Measurements from ENCODE around the gene SCARF2.
A peak's percentile ranks its signal among the peaks of the same experiment; 100 is the strongest.
"Not testable (repeated sequence)": the region's sequence is repeated elsewhere in the genome, so short reads cannot be mapped to it uniquely, and the experiment has no call there.

SCARF2 gene

DNA sequence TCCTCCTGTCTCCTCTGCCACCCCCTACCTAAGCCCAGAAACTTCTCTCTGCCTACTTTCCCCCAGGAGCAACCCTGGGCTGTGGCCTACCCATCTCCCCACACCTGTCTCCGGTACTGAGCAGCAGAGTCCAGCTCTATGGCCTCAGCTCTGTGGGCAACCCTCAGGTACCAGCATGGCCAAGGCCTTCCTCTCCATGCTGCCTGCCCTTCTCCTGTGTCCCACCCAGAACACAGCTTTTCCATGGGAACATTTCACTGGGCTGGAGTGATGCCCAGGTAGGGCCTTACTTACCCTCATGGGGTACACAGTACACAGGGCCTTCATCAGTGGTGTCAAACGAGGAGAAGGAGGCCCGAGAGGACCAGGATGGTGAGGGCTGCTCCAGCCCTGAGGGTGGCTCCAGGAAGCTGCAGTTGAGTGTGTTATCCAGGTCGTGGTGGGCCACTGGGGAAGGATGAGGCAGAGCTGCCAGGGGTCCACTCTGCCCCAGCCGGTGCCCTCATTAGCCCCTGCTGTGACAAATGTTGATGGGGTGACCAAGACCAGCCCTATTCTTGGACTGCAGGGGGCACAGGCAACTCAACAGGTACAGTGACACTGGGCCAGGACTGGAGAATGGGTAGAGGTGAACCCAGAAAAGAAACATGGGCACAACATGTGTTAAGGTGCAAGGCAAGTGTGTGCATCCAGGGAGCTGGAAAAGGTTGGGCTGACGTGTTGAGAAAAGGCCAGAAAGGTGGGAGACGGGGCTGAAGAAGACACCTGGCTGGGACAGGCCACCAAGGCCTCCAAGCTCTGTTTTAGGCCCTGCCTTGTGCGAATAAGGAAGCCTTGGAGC, 10.3 kb downstream of the SCARF2 start:
- no peak for DNase-seq

- no peak for DNase-seq
Measured at GRCh38 chr22:20426259-20426615, 11.4 kb downstream of the SCARF2 start.

DNA sequence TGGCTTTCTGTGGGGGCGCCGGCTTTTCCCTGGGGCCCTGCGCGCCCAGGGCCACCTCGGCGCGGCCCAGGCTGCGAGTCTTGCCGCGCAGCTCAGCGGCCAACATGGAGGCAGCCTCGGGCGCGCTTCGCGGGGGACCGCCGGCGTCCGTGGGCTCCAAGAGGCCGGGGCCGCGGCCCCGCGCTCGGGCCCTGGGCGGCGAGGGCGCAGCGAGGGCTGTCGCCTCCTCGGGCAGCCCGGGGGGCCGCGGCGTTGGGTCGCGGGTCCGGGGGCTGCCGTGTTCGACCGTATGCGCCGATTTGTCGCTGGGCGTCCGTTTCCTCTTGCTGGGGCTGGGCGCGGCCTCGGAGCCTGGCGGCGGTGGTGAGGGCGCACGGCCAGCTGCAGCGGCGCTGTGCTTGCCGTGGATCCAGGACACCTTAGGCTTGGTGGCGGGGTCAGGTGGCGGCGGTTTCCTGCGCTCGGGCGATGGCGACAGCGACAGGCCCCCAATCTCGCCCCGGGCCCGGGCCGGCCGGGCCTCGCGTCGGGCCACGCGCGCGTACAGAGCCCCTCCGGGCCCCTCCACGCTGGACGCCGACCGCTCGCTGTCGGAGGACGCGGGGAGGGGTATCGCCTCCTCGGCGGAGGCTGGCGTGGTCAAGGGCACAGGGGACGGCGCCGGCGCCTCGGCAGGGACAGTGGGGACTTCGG, 11.9 kb downstream of the SCARF2 start:
- no peak for DNase-seq

GRCh38 chr22:20424932-20425565, 12.6 kb downstream of the SCARF2 start:
- no peak for DNase-seq

DNA sequence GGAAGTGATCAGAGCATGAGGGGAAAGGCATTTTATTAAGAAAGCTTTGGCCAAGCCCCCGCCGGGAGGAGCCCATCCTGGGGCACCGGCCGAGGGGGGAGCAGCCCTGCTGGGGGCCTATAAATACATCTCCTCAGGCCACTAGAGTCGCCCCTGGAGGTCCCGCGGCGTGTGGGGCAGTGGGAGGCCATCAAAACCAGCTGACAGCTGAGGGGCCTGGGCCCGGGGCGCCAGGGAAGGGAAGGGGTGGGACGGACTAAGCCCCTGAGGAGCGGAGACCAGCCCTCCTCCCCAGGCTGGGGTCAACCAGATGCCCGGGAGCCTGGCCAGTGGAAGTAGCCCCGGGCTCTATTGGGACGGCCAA, 13.1 kb downstream of the SCARF2 start:
- no peak for DNase-seq

DNA sequence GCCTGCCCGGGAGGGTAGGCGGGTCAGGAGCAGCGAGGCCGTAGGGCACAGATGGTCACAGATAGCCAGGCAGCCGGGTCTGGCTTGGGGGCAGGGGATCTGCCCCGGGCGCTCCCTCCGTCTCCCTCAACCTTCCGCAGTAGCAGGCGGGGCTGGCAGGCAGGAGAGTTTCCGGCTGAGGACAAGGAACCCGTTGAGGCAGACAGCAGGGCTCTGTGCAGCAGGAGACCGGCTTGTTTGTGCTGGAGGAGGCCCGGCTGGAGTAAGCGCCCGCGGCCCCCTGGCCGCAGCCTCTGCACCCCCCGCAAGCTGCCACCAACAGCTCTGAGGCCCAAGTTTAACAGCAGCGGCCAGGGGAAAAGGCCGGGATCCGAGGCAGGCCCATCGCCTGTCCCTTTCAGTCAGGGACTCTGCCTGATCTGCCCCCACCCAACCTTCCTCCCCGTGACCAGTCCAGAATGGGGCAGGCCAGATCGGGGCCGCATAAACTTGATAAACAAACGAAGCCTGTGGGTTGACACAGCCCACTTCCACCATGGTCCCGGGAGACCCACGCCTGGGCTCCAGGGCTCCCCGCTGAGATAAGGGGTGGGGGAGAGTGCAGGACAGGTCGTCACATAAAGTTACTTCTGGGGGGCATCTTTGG, 13.6 kb downstream of the SCARF2 start:
- no peak for DNase-seq

GRCh38 chr22:20423008-20423905, 14.4 kb downstream of the SCARF2 start:
- no peak for DNase-seq

GRCh38 chr22:20422271-20423007, 15.2 kb downstream of the SCARF2 start:
- DNase-seq, result no peak

- no peak for DNase-seq
Measured at GRCh38 chr22:20421507-20421874, 16.1 kb downstream of the SCARF2 start.

GRCh38 chr22:20420157-20420842, 17.3 kb downstream of the SCARF2 start:
- DNase-seq, result no peak

DNA sequence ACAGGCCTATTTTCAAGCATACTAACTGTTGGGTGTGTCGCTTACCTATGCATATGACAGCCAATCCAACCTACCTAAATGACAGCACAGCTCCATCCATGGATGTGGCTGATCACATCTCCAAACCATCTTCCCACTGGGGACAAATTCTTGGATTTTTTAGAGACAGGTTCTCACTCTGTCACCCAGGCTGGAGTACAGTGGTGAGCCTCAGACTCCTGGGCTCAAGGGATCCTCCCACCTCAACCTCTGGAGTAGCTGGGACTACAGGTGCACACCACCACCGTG, 18.0 kb downstream of the SCARF2 start:
- no peak for DNase-seq

DNA sequence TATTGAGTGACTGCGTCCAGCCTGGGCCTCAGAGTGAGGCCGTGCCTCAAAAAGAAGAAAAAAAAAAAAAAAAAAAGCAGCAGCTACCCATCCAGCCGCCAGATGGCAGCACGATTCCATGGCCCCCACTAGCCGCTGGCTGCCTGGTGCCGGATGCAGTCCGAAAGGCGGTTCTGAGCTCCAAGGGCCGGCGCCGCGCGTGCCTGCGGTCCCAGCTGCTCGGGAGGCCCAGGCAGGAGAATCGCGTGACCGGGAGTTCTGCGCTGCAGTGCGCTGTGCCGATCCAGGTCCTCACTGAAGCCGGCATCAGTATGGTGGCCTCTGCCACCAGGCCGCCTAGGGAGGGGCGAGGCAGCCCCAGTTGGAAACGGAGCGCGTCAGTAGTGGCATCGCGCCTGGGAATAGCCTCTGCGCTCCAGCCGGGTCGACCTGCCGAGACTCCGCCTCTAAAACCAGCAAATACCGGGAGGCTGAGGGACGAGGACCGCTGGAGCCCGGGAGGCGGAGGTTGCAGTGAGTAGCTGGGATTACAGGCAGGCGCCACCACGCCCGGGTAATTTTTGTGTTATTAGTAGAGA, 19.3 kb downstream of the SCARF2 start:
- peak; percentile 56 for DNase-seq

GRCh38 chr22:20415699-20416098, 21.9 kb downstream of the SCARF2 start:
- DNase-seq, result not testable (repeated sequence)

- DNase-seq, result not testable (repeated sequence)
Measured at GRCh38 chr22:20415241-20415640, 22.4 kb downstream of the SCARF2 start.

DNA sequence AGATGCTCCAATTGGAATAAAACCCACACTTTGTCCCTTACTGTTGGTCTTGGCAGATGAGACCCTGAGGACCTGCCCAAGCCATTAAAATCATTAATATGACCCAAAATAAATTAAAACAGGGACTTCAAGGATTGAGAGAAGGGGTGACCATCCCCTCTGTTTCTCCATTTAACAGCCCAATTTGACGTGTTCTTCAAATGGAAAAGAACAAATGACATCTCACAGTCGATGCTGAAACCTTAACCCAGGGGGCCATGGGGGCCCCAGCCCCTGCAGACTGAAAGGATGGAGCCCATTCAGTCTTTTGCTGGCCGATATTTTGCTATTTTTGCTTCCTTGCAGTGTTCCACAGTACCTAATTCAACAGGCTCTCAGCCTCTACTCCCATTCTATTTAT, 23.2 kb downstream of the SCARF2 start:
- DNase-seq, result no peak

DNA sequence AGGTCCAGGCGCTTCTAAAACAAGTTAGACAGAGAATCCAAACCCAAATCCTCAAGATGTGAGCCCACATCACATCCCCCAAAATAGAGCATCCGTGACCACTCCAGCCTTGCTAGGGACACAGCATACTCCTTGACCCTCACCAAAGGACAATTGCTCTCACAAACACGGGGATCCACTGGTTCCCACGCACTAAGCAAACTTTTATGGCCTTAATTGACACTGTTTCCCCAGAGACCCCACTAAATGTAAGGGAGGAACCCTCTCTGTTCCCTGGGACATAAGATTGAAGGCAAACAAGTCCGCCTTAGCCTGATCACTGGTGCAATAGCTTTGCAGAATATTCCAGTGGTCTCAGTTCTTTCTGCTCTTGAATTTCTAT, 23.6 kb downstream of the SCARF2 start:
- DNase-seq, result no peak

DNA sequence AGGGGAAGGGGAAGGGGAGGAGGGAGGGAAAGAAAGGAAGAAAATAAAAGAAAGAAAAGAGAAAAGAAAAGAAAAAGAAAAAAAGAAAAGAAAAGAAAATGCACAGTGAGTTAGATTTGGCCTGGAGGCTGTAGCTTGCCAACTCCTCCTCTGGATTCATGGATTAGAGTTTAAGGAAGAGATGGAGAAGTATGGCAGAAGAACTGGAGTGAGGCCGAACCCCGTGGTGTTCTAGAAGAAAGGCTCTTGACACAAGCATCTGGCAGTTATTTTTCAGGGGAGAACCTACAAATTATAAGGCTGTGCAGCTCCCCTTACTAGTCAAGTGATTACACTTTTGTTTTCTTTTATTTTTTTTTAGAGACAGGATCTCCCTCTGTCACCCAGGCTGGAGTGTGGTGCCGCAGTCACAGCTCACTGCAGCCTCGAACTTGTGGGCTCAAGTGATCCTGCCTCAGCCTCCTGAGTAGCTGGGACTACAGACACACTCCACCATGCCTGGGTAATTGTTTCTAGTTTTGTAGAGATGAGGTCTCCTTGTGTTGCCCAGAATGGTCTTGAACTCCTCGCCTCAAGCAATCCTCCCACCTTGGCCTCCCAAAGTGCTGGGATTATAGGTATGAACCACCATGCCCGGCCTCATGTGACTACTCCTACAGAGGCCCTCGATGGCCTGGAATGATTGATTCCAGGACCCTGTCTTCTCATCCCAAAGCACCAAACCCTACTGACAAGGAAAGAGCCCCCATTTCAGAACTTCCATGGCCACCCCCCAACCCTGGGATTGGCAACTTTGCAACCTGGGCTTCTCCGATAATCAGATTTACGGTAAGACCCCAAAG, 24.2 kb downstream of the SCARF2 start:
- DNase-seq, result no peak

DNA sequence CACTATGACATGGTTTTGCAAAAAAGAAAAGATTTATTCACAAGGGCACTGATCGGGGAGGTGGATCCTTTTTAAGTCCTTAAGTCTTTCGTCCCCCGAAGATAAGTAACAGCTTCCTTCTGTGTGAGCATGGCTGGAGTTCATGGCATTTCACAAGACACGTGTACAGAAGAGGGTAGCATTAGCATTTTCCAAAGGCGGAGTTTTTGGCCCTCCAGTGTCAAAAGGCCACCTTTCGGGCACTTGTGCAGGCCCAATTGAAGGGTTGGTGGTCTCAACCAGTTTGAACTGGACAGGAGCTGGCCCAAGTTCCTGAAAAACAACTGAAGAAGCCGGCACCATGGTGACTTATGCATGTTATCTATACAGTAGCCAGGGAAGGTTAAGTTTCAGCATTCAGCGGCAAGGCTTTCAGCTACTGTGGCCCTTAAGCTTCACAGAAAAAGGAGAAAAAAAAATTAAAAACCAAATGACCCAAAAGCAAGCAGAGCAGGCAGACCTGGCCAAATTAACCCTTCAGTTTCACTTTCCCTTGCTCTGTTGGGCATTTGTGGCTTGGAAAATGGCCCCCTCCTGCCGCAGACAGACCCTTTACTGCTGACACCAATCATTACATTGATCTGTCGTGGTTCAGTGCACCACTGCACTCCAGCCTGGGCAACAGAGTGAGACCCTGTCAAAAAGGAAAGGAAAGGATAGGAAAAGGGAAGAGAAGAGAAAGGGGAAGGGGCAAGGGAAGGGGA, 25.0 kb downstream of the SCARF2 start:
- DNase-seq, result no peak

DNA sequence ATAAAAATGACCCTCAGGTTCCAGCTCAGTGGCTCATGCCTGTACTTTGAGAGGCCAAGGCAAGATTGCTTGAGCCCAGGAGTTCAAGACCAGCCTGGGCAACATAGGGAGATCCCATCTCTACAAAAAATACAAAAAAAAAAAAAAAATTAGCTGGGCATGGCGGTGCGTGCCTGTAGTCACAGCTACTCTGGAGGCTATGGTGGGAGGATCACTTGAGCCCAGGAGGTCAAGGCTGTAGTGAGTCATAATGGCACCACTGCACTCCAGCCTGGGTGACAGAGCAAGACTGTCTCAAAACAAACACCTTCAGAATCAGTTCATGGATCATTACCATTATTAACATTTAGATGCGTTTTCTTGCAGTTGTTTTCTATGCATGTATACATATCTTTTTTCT, 28.2 kb downstream of the SCARF2 start:
- not testable (repeated sequence) for DNase-seq
